Glutamatergic neuron (in vitro differentiated cells): ENCODE data around the gene PPDPF. TPM values are rescaled to one million over a fixed set of nuclear protein-coding genes. Genes with fewer than 3 reads are reported as not detected.

Experiments used
- DNase-seq: peaks from one replicate; pipeline ENCODE4 v3.0.0; 2022
- H3K27ac Mint-ChIP-seq: one replicate; pipeline ENCODE4 v1.8.0; 2020; ENCODE audit warnings: mild to moderate bottlenecking, mixed read lengths, inconsistent platforms; ENCODE audit not compliant: unreplicated experiment
- H3K27me3 Mint-ChIP-seq: one replicate; pipeline ENCODE4 v1.8.0; 2020; ENCODE audit warnings: mild to moderate bottlenecking, moderate library complexity, mixed read lengths, inconsistent platforms; ENCODE audit not compliant: unreplicated experiment
- H3K36me3 Mint-ChIP-seq: one replicate; pipeline ENCODE4 v1.8.0; 2020; ENCODE audit warnings: mild to moderate bottlenecking, mixed read lengths, inconsistent platforms; ENCODE audit not compliant: unreplicated experiment
- H3K4me1 Mint-ChIP-seq: one replicate; pipeline ENCODE4 v1.8.0; 2020; ENCODE audit warnings: mild to moderate bottlenecking, low read depth, mixed read lengths, inconsistent platforms; ENCODE audit not compliant: unreplicated experiment
- H3K4me3 Mint-ChIP-seq: one replicate; pipeline ENCODE4 v1.8.0; 2020; ENCODE audit warnings: mild to moderate bottlenecking, mixed read lengths, inconsistent platforms; ENCODE audit not compliant: unreplicated experiment
- H3K9me3 Mint-ChIP-seq: one replicate; pipeline ENCODE4 v1.8.0; 2020; ENCODE audit warnings: mild to moderate bottlenecking, moderate library complexity, mixed read lengths, inconsistent platforms; ENCODE audit not compliant: unreplicated experiment
- CTCF ChIP-seq: fragments of 200-600 bp; sonication (generic); IDR thresholded peaks from one replicate; pipeline ENCODE4 v1.5.0; 2021; ENCODE audit not compliant: partially characterized antibody, unreplicated experiment
- long read RNA-seq: library from polyadenylated mRNA; unstranded; transcript quantifications from one replicate; pipeline ENCODE4 v2.0.0, GENCODE V29; 2020; ENCODE audit not compliant: unreplicated experiment
- total RNA-seq: library from RNA; stranded (reverse); fragmentation: NEBNext Ultra II Directional; extraction: Animal tissue kit (Norgen Biotek cat#: 25700); gene quantifications from one replicate; pipeline ENCODE4 v1.2.1, GENCODE V29; 2021; ENCODE audit not compliant: unreplicated experiment

Gene PPDPF, protein sequence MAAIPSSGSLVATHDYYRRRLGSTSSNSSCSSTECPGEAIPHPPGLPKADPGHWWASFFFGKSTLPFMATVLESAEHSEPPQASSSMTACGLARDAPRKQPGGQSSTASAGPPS
- total RNA-seq, result 293 TPM
- long read RNA-seq, partial matches to known transcripts, result 0 of 4 reads
- long read RNA-seq, other reads (novel, unspliced or antisense), result 2 of 4 reads

DNA sequence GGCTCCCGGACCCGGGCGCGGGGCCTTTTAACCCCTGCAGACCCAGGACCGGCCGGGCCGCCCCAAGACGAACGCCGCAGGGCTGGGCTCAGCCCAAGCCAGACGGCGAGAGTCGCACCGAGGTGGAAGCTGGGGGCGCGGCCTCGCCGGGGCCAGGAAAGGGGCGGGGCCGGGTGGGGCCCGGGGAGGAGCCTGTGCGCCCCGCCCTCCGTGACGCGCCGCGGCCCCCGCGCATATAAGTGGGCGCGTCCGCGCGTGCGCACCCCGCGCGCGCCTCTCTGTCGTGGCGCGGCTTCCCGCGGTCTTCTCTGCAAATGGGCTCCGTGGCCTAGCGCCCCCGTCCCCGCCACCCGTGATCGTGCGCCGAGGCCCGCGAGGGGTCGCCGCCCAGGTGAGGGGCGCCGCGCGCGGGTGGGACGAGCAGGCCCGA is at the start of gene PPDPF:
TSS of gene PPDPF (plus strand) at position 262 of the 430 bp plus-strand sequence. CDS start 544 bp downstream, outside the sequence.
- no peak for TF ChIP-seq CTCF
- peak within 1 kb of the TSS; percentile 84 for H3K27ac Mint-ChIP-seq
- peak within 1 kb of the TSS; percentile 91 for H3K4me3 Mint-ChIP-seq
- H3K27me3 Mint-ChIP-seq, result peaks cover 15% of the 10 kb centered on the region
- peak; percentile 88 for DNase-seq
- peaks cover 3% of the 10 kb centered on the region for H3K36me3 Mint-ChIP-seq
- H3K4me1 Mint-ChIP-seq, result peaks cover 5% of the 10 kb centered on the region
- H3K9me3 Mint-ChIP-seq, result peaks cover 14% of the 10 kb centered on the region

DNA sequence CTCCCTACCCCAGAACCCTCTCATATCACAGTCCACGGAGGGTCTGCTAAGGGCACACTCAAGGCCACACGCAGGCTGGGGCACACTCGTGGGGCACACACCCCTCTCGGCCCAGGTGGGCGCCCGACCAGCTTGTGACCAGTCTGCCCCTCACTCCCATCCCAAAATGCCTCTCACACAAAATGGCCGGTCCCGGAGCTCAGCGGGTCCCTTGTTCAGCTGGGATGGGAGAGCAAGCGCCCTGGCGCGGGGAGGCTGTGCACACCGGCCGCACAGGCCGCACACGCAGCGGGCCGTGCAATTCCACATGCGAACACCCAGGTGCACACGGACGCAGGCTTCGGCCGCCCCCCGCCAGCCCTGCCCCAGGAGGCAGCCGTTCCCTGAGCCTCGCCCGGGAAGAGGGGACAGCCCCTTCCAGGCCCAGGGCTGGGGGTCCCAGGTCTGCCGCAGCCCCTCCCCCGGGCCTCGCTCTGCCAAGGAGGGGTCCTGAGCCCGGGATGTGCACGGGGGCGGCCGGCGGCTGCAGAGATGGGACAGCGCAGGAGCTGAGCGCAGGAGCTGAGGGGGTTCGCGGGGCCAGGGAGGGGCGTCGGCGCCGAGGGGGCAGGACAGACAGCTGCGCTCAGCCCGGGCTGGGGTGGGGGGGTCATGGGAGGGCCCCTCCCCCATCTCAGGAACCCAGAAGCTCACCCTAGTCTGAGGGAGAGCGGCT is 49.4 kb upstream of the PPDPF start:
- H3K27me3 Mint-ChIP-seq, result peaks cover 5% of the 10 kb centered on the region
- H3K27ac Mint-ChIP-seq, result peak overlapping the region; percentile 62
- H3K4me1 Mint-ChIP-seq, result peaks cover 27% of the 10 kb centered on the region
- no peaks in the 10 kb centered on the region for H3K36me3 Mint-ChIP-seq
- TF ChIP-seq CTCF, result no peak
- H3K9me3 Mint-ChIP-seq, result peaks cover 4% of the 10 kb centered on the region
- DNase-seq, result peak; percentile 62
- H3K4me3 Mint-ChIP-seq, result peak overlapping the region; percentile 93

GRCh38 chr20:63471717-63471980 is 48.9 kb upstream of the PPDPF start:
- H3K27me3 Mint-ChIP-seq, result peaks cover 5% of the 10 kb centered on the region
- peaks cover 4% of the 10 kb centered on the region for H3K9me3 Mint-ChIP-seq
- no peak for TF ChIP-seq CTCF
- no peak overlapping the region for H3K27ac Mint-ChIP-seq
- peak; percentile 67 for DNase-seq
- H3K4me1 Mint-ChIP-seq, result peaks cover 26% of the 10 kb centered on the region
- H3K4me3 Mint-ChIP-seq, result no peak overlapping the region
- H3K36me3 Mint-ChIP-seq, result no peaks in the 10 kb centered on the region

DNA sequence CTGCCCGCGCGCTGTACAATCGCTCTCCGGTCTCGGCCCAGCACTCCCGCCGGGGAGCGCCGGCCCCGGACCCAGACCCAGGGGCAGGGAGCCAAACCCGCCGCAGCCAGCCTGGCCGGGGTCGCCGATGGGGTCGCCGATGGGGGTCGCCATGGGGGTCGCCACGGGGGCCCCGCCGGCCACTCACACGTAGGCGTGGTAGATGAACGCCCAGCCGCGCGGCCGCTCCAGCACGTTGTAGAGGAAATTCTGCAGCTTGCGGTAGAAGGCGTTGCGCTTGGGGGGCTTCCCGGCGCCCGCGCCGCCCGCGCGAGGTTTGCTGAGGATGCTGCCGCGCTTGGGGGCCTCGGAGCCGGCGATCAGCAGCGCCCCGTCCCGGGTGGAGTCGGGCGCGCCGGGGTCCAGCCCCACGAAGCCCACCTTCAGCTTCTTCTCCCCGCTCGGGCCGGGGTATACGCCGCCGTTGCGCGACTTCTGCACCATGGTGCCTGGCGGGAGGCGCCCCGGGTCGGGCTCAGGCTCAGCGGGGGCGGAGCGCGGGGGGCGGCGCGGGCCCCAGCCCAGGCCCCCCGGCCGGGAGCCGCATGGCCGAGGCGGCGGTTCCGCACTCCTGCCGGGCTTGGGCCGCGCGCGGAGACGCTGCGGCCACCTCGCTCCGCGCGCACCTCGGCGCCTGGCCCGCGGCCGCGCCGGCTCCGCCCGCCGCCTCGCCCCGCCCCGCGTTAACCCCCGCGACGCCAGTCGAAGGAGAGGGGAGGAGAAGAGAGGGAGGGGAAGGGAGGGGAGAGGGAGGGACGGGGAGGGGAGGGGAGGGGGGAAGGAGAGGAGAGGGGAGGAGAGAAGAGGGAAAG is 48.4 kb upstream of the PPDPF start, which contains the start of gene KCNQ2:
TSS of gene KCNQ2 (minus strand) at position 675 of the 851 bp plus-strand sequence. CDS start at position 483, 192 bp downstream.
- Mint-ChIP-seq H3K27me3 (peaks cover 8% of the 10 kb centered on the region), H3K4me1 (peaks cover 24% of the 10 kb centered on the region), H3K36me3 (no peaks in the 10 kb centered on the region), H3K4me3 (no peak within 1 kb of the TSS), H3K9me3 (peaks cover 4% of the 10 kb centered on the region), H3K27ac (no peak within 1 kb of the TSS)
- no peak for TF ChIP-seq CTCF
- peak; percentile 79 for DNase-seq
